Stimulated activated CD4-positive, alpha-beta T cell treated with anti-CD3 and anti-CD28 coated beads, Interleukin-12 subunit alpha, Interleukin-12 subunit beta, amount 100 ng/mL, for 48 hours (primary cell): ENCODE data around the gene MLX.
A peak's percentile ranks its signal among the peaks of the same experiment; 100 is the strongest.

ENCODE experiments used
- DNase-seq, 3 donors: peaks; one replicate each; pipeline ENCODE4 v3.0.0-alpha.2; 2020; ENCODE audit warnings: low read depth in 2 of 3, low spot score in 1 of 3

MLX gene

GRCh38 chr17:42577532-42578281, 10.8 kb downstream of the MLX start, which contains the start of gene PSMC3IP:
TSS of gene PSMC3IP (minus strand) at chr17:42577729. CDS start at chr17:42577686, 43 bp downstream.
- DNase-seq = peak; percentile 91 to 95 (median 95)

GRCh38 chr17:42578282-42578869, 11.5 kb downstream of the MLX start:
- peak; percentile 63 to 80 (median 65) for DNase-seq

- DNase-seq = no peak
These were observed 13.1 kb downstream of the MLX start for GRCh38 chr17:42579794-42580551.

GRCh38 chr17:42581744-42582270, 14.9 kb downstream of the MLX start:
- no peak for DNase-seq

GRCh38 chr17:42584880-42585279, 18.0 kb downstream of the MLX start:
- no peak for DNase-seq

- no peak for DNase-seq
These were observed 18.5 kb downstream of the MLX start for GRCh38 chr17:42585353-42585752.

- no peak for DNase-seq
These were observed 19.8 kb downstream of the MLX start for GRCh38 chr17:42586514-42587230.

GRCh38 chr17:42590886-42591285, 24.0 kb downstream of the MLX start:
- no peak for DNase-seq

GRCh38 chr17:42591411-42591810, 24.5 kb downstream of the MLX start:
- DNase-seq = no peak

- DNase-seq = no peak
These were observed 29.5 kb downstream of the MLX start for GRCh38 chr17:42596386-42596785.

GRCh38 chr17:42598905-42599304, 32.0 kb downstream of the MLX start:
- no peak for DNase-seq

GRCh38 chr17:42603318-42603717, 36.4 kb downstream of the MLX start:
- no peak for DNase-seq

GRCh38 chr17:42607769-42608168, 40.9 kb downstream of the MLX start:
- no peak for DNase-seq

GRCh38 chr17:42608305-42609181, 41.6 kb downstream of the MLX start:
- no peak for DNase-seq

- DNase-seq = peak; percentile 95 to 99 (median 98)
These were observed 42.4 kb downstream of the MLX start, which contains the start of the genes RETREG3 and TUBG1 for GRCh38 chr17:42609182-42609813. TSS of gene RETREG3 (minus strand) at chr17:42609374. CDS start at chr17:42609324, 50 bp downstream. TSS of gene TUBG1 (plus strand) at chr17:42609683. CDS start at chr17:42609738, 55 bp downstream.

GRCh38 chr17:42609814-42610801, 43.2 kb downstream of the MLX start:
- peak in 1 of 3 donors; percentile 6 for DNase-seq

- no peak for DNase-seq
These were observed 45.1 kb downstream of the MLX start for GRCh38 chr17:42612013-42612412.

- DNase-seq = no peak
These were observed 46.9 kb downstream of the MLX start for GRCh38 chr17:42613699-42614295.
